ENCODE data around the gene ABHD12. TPM values are rescaled to one million over a fixed set of nuclear protein-coding genes. Genes with fewer than 3 reads are reported as not detected.

ABHD12 gene
- total and polyA plus RNA-seq, 4 donors: 46.1 to 108 (median 86.6) TPM

DNA sequence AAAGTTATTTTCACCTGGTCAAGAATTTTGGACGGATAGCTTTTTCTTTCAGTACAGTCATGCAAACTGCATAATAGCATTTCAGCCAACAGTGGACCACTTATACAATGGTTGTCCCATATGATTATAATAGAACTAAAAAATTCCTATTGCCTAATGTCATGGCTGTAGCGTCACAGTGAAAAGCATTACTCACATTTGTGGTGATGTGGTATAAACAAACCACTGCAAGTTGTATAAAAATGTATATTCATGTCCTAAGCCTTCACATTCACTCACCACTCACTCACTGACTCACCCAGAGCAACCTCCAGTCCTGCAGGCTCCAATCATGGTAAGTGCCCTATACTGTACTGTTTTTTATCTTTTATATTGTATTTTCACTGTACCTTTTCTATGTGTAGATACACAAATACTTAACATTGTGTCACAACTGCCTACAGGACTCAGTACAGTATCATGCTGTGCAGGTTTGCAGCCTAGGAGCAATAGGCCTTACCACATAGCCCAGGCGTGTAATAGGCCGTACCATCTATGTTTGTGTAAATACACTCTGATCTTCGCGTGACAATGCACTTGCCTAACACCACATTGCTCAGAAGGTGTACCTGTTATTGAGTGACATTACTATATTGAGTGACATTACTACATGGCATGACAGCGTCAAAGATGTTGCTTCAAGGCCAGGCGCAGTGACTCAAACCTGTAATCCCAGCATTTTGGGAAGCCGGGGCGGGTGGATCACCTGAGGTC lies 17.9 kb downstream of the ABHD12 start:
- Histone ChIP-seq H3K9me3 (ENCODE audit: control insufficient read depth, insufficient read depth, low read length) (no peaks in the 10 kb centered on the region), H3K27me3 (ENCODE audit: control insufficient read depth, insufficient read depth, low read length) (no peaks in the 10 kb centered on the region), H3K4me3 (ENCODE audit: low read depth, low read length) (no peak overlapping the region), H3K4me1 (ENCODE audit: control insufficient read depth, insufficient read depth, low read length) (peaks cover 5% of the 10 kb centered on the region), H3K27ac (ENCODE audit: low read depth, low read length) (no peak overlapping the region), H3K36me3 (ENCODE audit: control insufficient read depth, insufficient read depth, low read length) (no peaks in the 10 kb centered on the region)
- no peak for DNase-seq (ENCODE audit: low read depth in 4 of 6, low spot score in 6 of 6)
- WGBS (ENCODE audit: insufficient coverage): 100% methylated on average over 3 of the region's 10 CpGs

DNA sequence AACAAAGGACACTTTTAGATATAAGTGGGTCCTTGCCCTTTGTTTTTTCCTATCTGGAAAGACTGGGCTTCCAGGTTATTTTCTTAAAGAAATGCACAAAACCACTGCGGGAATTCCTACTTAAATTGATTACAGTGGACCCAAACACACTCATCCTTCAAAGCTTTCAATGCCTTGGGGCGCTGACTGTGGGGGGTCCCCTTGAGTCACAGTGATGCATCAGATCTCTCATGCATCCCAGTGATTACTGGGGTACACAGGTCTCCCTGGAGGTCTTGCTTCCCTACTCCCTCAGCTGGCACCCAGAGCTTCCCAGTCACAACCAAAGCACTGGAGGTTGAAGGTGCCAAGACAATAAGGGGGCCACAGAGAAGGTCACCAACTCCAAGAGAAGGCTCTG lies 20.7 kb downstream of the ABHD12 start:
- WGBS (ENCODE audit: insufficient coverage): 94% methylated on average over 2 of the region's 2 CpGs

DNA sequence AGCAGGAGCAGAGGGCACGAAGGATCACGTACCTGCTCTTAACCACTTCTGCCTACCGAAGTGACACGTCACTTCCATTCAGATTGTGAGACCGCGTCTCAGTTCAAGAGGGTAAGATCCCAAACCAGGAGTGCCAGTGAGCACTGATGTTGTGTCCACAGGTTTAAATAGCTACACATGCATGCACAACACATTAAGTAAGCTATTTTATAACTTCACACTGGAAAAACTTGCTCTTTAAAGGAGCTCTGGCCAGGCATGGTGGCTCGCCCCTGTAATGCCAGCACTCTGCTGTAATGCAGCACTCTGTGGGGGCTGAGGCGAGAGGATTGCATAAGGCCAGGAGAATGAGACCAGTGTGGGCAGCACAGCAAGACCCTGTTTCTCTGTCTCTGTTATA lies 21.1 kb downstream of the ABHD12 start:
- Histone ChIP-seq H3K4me1 (ENCODE audit: control insufficient read depth, insufficient read depth, low read length) (no peaks in the 10 kb centered on the region), H3K4me3 (ENCODE audit: low read depth, low read length) (no peak overlapping the region), H3K36me3 (ENCODE audit: control insufficient read depth, insufficient read depth, low read length) (no peaks in the 10 kb centered on the region), H3K27me3 (ENCODE audit: control insufficient read depth, insufficient read depth, low read length) (no peaks in the 10 kb centered on the region), H3K9me3 (ENCODE audit: control insufficient read depth, insufficient read depth, low read length) (no peaks in the 10 kb centered on the region), H3K27ac (ENCODE audit: low read depth, low read length) (peak overlapping the region; percentile 68)
- WGBS (ENCODE audit: insufficient coverage): 86% methylated on average over 8 of the region's 8 CpGs
- no peak for DNase-seq (ENCODE audit: low read depth in 4 of 6, low spot score in 6 of 6)

More for the DNA sequence above, 20.7 kb downstream of the ABHD12 start:
- DNase-seq (ENCODE audit: low read depth in 4 of 6, low spot score in 6 of 6): no peak
- Histone ChIP-seq H3K27ac (ENCODE audit: low read depth, low read length) (peak overlapping the region; percentile 58), H3K4me1 (ENCODE audit: control insufficient read depth, insufficient read depth, low read length) (no peaks in the 10 kb centered on the region), H3K36me3 (ENCODE audit: control insufficient read depth, insufficient read depth, low read length) (no peaks in the 10 kb centered on the region), H3K9me3 (ENCODE audit: control insufficient read depth, insufficient read depth, low read length) (no peaks in the 10 kb centered on the region), H3K4me3 (ENCODE audit: low read depth, low read length) (no peak overlapping the region), H3K27me3 (ENCODE audit: control insufficient read depth, insufficient read depth, low read length) (no peaks in the 10 kb centered on the region)

DNA sequence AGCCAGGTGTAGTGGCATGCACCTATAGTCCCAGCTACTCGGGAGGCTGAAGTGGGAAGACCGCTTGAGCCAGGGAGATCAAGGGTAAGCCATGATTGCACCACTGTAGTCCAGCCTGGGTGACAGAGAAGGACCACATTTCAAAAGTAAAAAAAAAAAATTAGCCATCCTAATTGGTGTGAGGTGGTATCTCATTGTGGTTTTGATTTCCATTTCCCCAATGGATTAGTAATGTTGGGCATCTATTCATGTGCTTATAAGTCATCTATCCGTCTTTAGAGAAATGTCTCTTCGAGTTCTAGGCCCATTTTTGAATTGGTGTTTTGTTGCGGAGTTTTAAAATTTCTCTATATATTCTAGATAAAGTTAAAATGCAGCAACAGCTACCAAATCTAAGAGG lies 21.7 kb downstream of the ABHD12 start:
- no peaks in the 10 kb centered on the region for H3K36me3 ChIP-seq (ENCODE audit: control insufficient read depth, insufficient read depth, low read length)
- WGBS (ENCODE audit: insufficient coverage): 100% methylated on average over 1 of the region's 5 CpGs
- H3K27ac ChIP-seq (ENCODE audit: low read depth, low read length): peak overlapping the region; percentile 68
- no peak overlapping the region for H3K4me3 ChIP-seq (ENCODE audit: low read depth, low read length)
- DNase-seq (ENCODE audit: low read depth in 4 of 6, low spot score in 6 of 6): no peak
- H3K4me1 ChIP-seq (ENCODE audit: control insufficient read depth, insufficient read depth, low read length): no peaks in the 10 kb centered on the region
- no peaks in the 10 kb centered on the region for H3K9me3 ChIP-seq (ENCODE audit: control insufficient read depth, insufficient read depth, low read length)
- H3K27me3 ChIP-seq (ENCODE audit: control insufficient read depth, insufficient read depth, low read length): no peaks in the 10 kb centered on the region

DNA sequence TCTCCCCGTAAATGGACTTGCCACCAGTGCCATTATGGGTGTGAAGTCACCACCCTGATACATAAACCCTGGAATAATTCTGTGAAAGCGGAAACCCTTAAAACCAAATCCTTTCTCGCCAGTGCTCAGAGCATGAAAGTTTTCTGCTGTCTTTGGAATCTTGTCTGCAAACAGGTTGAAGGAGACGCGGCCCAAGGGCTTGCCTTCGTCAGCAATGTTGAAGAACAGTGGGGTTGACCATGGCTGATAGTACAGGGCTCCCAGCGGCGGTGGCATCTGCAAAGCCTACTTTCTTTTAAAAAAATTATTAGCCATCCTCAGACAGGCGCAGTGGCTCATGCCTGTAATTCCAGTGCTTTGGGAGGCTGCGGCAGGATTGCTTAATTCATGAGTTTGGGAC lies 22.1 kb downstream of the ABHD12 start:
- no peaks in the 10 kb centered on the region for H3K4me1 ChIP-seq (ENCODE audit: control insufficient read depth, insufficient read depth, low read length)
- peaks cover 2% of the 10 kb centered on the region for H3K36me3 ChIP-seq (ENCODE audit: control insufficient read depth, insufficient read depth, low read length)
- H3K27me3 ChIP-seq (ENCODE audit: control insufficient read depth, insufficient read depth, low read length): no peaks in the 10 kb centered on the region
- H3K9me3 ChIP-seq (ENCODE audit: control insufficient read depth, insufficient read depth, low read length): no peaks in the 10 kb centered on the region
- WGBS (ENCODE audit: insufficient coverage): 96% methylated on average over 9 of the region's 10 CpGs
- H3K4me3 ChIP-seq (ENCODE audit: low read depth, low read length): no peak overlapping the region
- no peak for DNase-seq (ENCODE audit: low read depth in 4 of 6, low spot score in 6 of 6)
- no peak overlapping the region for H3K27ac ChIP-seq (ENCODE audit: low read depth, low read length)

DNA sequence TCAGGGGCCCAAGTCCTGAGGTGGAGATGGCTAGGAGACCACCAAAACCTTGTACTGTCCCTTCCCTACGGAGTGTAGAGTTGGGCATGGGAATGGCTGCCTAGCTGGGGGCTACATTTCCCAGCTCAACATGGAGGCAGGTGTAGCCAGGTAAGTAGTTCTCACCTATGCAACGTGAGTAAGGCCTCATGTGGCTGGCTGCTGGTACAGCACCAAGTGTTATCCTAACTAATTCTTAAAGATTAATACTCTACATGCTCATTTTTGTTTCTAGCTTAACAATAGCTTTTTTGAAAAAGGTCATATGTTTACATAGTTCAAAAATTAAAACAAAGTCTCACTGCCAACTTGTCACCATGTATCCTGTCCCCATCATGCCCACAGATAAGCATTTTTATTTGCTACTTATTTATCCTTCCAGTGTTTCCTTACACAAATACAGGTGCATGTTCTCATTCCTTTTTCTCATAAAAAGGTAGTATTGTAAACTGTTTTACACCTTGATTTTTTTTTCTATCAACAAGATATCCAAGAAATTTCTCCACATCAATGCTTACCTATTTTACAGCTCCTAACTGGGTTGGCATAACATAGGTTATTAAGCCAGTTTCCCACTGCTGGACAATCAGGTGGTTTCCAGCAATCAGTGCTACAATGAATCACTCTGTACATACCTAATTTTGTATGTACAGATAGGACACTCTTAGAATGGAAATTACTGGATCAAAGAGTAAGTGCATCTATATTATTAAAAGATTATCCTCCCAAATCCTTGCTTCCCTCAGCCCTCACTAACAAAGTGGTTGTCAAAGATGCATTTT lies 25.5 kb downstream of the ABHD12 start:
- DNase-seq (ENCODE audit: low read depth in 4 of 6, low spot score in 6 of 6): no peak
- no peak overlapping the region for H3K4me3 ChIP-seq (ENCODE audit: low read depth, low read length)
- no peaks in the 10 kb centered on the region for H3K27me3 ChIP-seq (ENCODE audit: control insufficient read depth, insufficient read depth, low read length)
- no peak overlapping the region for H3K27ac ChIP-seq (ENCODE audit: low read depth, low read length)
- H3K9me3 ChIP-seq (ENCODE audit: control insufficient read depth, insufficient read depth, low read length): no peaks in the 10 kb centered on the region
- WGBS (ENCODE audit: insufficient coverage): 80% methylated on average over 2 of the region's 2 CpGs
- peaks cover 7% of the 10 kb centered on the region for H3K4me1 ChIP-seq (ENCODE audit: control insufficient read depth, insufficient read depth, low read length)
- H3K36me3 ChIP-seq (ENCODE audit: control insufficient read depth, insufficient read depth, low read length): peaks cover 3% of the 10 kb centered on the region

DNA sequence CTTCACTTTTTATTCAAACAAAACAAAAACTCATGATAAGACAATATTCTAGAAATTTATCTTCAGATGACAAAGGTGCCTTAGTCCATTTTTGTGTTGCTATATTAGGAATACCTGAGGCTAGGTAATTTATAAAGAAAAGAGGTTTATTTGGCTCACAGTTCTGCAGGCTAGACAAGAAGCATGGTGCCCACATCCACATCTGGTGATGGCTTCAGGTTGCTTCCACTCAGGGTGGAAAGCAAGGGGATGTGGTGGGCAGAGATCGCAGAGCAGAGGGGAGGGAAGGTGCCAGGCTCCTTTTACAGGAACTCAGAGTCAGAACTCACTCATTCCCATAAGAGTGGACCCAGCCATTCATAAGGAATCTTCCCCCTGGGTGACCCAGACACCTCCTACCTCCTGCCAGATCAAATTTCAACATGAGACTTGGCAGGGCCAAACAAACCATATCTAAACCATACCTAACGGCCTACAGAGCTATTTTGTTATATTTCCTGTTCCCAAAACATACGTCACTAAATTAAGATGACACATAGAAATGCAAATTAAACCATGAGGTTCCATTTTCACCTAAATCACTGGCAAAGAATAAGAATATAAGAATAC lies 26.4 kb downstream of the ABHD12 start:
- H3K9me3 ChIP-seq (ENCODE audit: control insufficient read depth, insufficient read depth, low read length): no peaks in the 10 kb centered on the region
- H3K4me1 ChIP-seq (ENCODE audit: control insufficient read depth, insufficient read depth, low read length): peaks cover 7% of the 10 kb centered on the region
- peaks cover 3% of the 10 kb centered on the region for H3K36me3 ChIP-seq (ENCODE audit: control insufficient read depth, insufficient read depth, low read length)
- WGBS (ENCODE audit: insufficient coverage): 100% methylated on average over 1 of the region's 3 CpGs
- no peak for DNase-seq (ENCODE audit: low read depth in 4 of 6, low spot score in 6 of 6)
- H3K27ac ChIP-seq (ENCODE audit: low read depth, low read length): no peak overlapping the region
- H3K4me3 ChIP-seq (ENCODE audit: low read depth, low read length): no peak overlapping the region
- no peaks in the 10 kb centered on the region for H3K27me3 ChIP-seq (ENCODE audit: control insufficient read depth, insufficient read depth, low read length)

DNA sequence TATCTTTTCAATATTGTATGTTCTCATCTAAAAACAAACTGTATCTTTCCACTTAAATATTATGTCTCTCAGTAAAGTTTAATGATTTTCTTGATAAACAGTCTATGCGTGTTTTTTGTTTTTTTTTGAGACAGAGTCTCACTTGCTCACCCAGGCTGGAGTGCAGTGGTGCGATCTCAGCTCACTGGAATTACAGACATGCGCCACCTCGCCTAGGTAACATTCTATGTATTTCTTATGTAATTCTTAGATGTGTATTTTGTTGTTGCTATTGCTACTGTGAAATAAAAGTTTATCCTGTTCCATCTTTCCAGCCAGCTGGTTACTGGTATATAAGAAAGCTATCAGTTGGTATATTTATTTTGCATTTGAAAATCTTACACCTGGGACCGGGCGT lies 29.4 kb downstream of the ABHD12 start:
- WGBS (ENCODE audit: insufficient coverage): no CpG with 5 or more reads among the region's 6 CpGs
- no peaks in the 10 kb centered on the region for H3K9me3 ChIP-seq (ENCODE audit: control insufficient read depth, insufficient read depth, low read length)
- peaks cover 3% of the 10 kb centered on the region for H3K36me3 ChIP-seq (ENCODE audit: control insufficient read depth, insufficient read depth, low read length)
- H3K4me3 ChIP-seq (ENCODE audit: low read depth, low read length): no peak overlapping the region
- no peak overlapping the region for H3K27ac ChIP-seq (ENCODE audit: low read depth, low read length)
- peaks cover 16% of the 10 kb centered on the region for H3K4me1 ChIP-seq (ENCODE audit: control insufficient read depth, insufficient read depth, low read length)
- H3K27me3 ChIP-seq (ENCODE audit: control insufficient read depth, insufficient read depth, low read length): no peaks in the 10 kb centered on the region
- DNase-seq (ENCODE audit: low read depth in 4 of 6, low spot score in 6 of 6): no peak

DNA sequence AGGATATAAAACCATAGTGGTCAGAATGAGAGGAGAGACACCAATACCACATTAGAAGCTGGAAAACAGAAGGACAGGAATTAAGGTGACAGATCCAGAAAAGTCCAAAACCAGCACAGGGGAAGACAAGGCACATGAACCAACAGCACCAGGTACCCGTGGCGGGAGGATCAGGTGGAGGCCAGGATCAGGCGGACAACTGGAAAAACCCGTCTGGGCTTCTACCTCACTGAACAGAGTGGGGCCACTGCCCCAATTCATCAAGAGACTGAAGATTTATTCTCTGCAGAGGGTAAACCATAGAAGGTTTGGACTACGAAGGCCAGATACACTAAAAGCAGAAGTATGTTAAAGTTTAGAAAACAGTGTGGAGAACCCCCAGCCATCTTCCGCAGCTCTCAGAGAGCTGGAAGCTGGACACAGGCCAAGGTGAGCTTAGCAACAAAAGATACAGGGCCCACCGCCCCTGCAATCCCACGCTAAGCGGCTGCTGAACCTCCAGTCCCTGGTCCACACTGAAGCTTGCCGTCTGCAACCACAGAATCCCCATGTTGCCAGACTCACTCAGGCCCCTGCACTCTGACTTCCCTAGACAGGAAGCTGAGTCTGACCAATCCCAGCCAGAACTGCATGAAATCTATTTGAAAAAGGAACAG lies 29.9 kb downstream of the ABHD12 start:
- WGBS (ENCODE audit: insufficient coverage): 33% methylated on average over 6 of the region's 10 CpGs
- no peaks in the 10 kb centered on the region for H3K27me3 ChIP-seq (ENCODE audit: control insufficient read depth, insufficient read depth, low read length)
- H3K9me3 ChIP-seq (ENCODE audit: control insufficient read depth, insufficient read depth, low read length): no peaks in the 10 kb centered on the region
- H3K27ac ChIP-seq (ENCODE audit: low read depth, low read length): no peak overlapping the region
- peak in 2 of 6 donors; percentile 18 for DNase-seq (ENCODE audit: low read depth in 4 of 6, low spot score in 6 of 6)
- H3K36me3 ChIP-seq (ENCODE audit: control insufficient read depth, insufficient read depth, low read length): peaks cover 3% of the 10 kb centered on the region
- H3K4me1 ChIP-seq (ENCODE audit: control insufficient read depth, insufficient read depth, low read length): peaks cover 20% of the 10 kb centered on the region
- no peak overlapping the region for H3K4me3 ChIP-seq (ENCODE audit: low read depth, low read length)
